SK-N-SH (cell line): ENCODE measurements around the gene CEACAM19.

ENCODE experiments used
- ELF1 ChIP-seq: IDR thresholded peaks from 2 replicates; pipeline ENCODE4 v1.4.0; 2012
- EZH2phosphoT487 ChIP-seq: fragments of 200-600 bp; sonication (generic); IDR thresholded peaks from 2 replicates; pipeline ENCODE4 v1.6.1; 2017; ENCODE audit warnings: low read depth, mixed run types, mild to moderate bottlenecking, antibody characterized with exemption, moderate library complexity, borderline replicate concordance
- FOXJ3 ChIP-seq: sonication (generic); formaldehyde crosslinking; IDR thresholded peaks from 2 replicates; pipeline ENCODE4 v1.5.1; 2020; ENCODE audit warnings: mild to moderate bottlenecking, missing genetic modification reagents
- GATA2 ChIP-seq: sonication (generic); formaldehyde crosslinking; IDR thresholded peaks from 2 replicates; pipeline ENCODE4 v1.5.0; 2020; ENCODE audit warnings: mild to moderate bottlenecking, missing genetic modification reagents
- JUND ChIP-seq: IDR thresholded peaks from 2 replicates; pipeline ENCODE4 v1.4.0; 2012
- POLR2AphosphoS5 ChIP-seq: IDR thresholded peaks from 2 replicates; pipeline ENCODE4 v1.6.1; 2012; ENCODE audit warnings: low read depth, low read length
- YY1 ChIP-seq: IDR thresholded peaks from 2 replicates; pipeline ENCODE4 v1.4.0; 2012; ENCODE audit warnings: low read depth, mild to moderate bottlenecking
- TF ChIP-seq, protein P1 (sequence below): fragments of 200-600 bp; sonication (generic); IDR thresholded peaks from 2 replicates; pipeline ENCODE4 v1.6.1; 2017; ENCODE audit warnings: antibody characterized with exemption, mild to moderate bottlenecking, moderate library complexity
- TF ChIP-seq, protein P2 (sequence below): IDR thresholded peaks from 2 replicates; pipeline ENCODE4 v1.4.0; 2012; ENCODE audit warnings: low read depth
- TF ChIP-seq, protein P3 (sequence below): IDR thresholded peaks from 2 replicates; pipeline ENCODE4 v1.4.0; 2012; ENCODE audit warnings: low read depth, borderline replicate concordance

DNA sequence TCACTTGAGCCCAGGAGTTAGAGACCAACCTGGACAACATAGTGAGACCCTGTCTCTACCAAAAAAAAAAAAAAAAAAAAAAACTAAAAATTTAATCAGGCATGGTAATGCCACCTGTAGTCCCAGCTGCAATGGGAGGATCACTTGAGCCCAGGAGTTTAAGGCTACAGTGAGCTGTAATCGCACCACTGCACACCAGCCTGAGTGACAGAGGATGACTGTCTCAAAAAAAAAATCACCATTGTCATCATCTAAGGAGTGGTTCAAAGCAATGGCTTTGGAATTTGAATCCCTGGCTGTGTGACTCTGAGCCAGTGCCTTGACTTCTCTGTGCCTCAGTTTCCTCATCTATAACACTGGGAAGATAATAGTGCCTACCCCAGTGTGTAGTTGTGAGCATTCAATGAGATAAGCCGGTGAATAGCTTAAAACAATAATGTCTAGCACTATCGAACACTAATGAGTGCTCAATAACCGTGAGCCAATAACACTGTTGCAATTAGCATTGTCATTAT is 46.4 kb upstream of the CEACAM19 start:
- no peak for TF ChIP-seq GATA2 (CRISPR knock-in tag)
- no peak for TF ChIP-seq JUND
- TF ChIP-seq POLR2AphosphoS5, result no peak
- TF ChIP-seq, protein P1, sequence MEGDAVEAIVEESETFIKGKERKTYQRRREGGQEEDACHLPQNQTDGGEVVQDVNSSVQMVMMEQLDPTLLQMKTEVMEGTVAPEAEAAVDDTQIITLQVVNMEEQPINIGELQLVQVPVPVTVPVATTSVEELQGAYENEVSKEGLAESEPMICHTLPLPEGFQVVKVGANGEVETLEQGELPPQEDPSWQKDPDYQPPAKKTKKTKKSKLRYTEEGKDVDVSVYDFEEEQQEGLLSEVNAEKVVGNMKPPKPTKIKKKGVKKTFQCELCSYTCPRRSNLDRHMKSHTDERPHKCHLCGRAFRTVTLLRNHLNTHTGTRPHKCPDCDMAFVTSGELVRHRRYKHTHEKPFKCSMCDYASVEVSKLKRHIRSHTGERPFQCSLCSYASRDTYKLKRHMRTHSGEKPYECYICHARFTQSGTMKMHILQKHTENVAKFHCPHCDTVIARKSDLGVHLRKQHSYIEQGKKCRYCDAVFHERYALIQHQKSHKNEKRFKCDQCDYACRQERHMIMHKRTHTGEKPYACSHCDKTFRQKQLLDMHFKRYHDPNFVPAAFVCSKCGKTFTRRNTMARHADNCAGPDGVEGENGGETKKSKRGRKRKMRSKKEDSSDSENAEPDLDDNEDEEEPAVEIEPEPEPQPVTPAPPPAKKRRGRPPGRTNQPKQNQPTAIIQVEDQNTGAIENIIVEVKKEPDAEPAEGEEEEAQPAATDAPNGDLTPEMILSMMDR, result no peak
- no peak for TF ChIP-seq FOXJ3 (CRISPR knock-in tag)
- TF ChIP-seq, protein P2, sequence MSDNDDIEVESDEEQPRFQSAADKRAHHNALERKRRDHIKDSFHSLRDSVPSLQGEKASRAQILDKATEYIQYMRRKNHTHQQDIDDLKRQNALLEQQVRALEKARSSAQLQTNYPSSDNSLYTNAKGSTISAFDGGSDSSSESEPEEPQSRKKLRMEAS, result no peak
- no peak for TF ChIP-seq EZH2phosphoT487
- TF ChIP-seq ELF1, result no peak
- TF ChIP-seq YY1, result no peak
- TF ChIP-seq, protein P3, sequence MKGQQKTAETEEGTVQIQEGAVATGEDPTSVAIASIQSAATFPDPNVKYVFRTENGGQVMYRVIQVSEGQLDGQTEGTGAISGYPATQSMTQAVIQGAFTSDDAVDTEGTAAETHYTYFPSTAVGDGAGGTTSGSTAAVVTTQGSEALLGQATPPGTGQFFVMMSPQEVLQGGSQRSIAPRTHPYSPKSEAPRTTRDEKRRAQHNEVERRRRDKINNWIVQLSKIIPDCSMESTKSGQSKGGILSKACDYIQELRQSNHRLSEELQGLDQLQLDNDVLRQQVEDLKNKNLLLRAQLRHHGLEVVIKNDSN, result no peak
